WTC11 (cell line): ENCODE results near the gene B9D2.

Source experiments
- CREB1 ChIP-seq: sonication (generic); formaldehyde crosslinking; IDR thresholded peaks from 2 replicates; pipeline ENCODE4 v1.8.0; 2023; ENCODE audit warnings: mild to moderate bottlenecking, missing genetic modification reagents
- CTCF ChIP-seq: fragments of 200-600 bp; IDR thresholded peaks from 2 replicates; pipeline ENCODE4 v1.8.0; 2022; ENCODE audit warnings: antibody characterized with exemption
- FOXP1 ChIP-seq: sonication (generic); formaldehyde crosslinking; IDR thresholded peaks from 2 replicates; pipeline ENCODE4 v1.8.0; 2022; ENCODE audit warnings: missing genetic modification reagents, mild to moderate bottlenecking, moderate library complexity, borderline replicate concordance
- TCF7 ChIP-seq: sonication (generic); formaldehyde crosslinking; IDR thresholded peaks from 2 replicates; pipeline ENCODE4 v1.8.0; 2022; ENCODE audit warnings: mild to moderate bottlenecking, low read depth, missing genetic modification reagents, moderate library complexity
- ZNF423 ChIP-seq: fragments of 250-450 bp; sonication (Bioruptor Pico); IDR thresholded peaks from 2 replicates; pipeline ENCODE4 v2.1.2; 2022; ENCODE audit warnings: mild to moderate bottlenecking, moderate library complexity
- TF ChIP-seq, protein P1 (sequence below): sonication (generic); formaldehyde crosslinking; IDR thresholded peaks from 2 replicates; pipeline ENCODE4 v1.8.0; 2023; ENCODE audit warnings: missing genetic modification reagents, mild to moderate bottlenecking, borderline replicate concordance
- TF ChIP-seq, protein P2 (sequence below): sonication (generic); formaldehyde crosslinking; IDR thresholded peaks from 2 replicates; pipeline ENCODE4 v1.8.0; 2023; ENCODE audit warnings: missing genetic modification reagents

DNA sequence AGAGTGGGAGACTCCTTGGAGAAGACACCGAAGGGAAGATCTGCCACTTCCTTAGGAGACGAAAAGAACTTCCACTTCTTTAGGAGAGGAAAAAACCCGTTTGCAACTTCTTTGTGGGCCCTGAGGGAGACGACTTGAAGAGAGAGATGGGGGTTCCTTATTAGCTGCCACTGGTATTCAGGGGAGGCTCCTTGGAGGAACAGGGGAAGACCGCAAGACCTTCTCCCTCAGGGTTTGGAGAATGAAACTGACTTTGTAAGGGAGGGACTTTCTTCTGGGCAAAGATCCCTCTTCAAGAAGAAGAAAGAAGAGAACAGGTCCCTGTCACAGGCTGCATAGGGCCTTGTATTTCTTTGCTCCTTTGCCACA, 34.1 kb upstream of the B9D2 start:
- TF ChIP-seq, protein P1, sequence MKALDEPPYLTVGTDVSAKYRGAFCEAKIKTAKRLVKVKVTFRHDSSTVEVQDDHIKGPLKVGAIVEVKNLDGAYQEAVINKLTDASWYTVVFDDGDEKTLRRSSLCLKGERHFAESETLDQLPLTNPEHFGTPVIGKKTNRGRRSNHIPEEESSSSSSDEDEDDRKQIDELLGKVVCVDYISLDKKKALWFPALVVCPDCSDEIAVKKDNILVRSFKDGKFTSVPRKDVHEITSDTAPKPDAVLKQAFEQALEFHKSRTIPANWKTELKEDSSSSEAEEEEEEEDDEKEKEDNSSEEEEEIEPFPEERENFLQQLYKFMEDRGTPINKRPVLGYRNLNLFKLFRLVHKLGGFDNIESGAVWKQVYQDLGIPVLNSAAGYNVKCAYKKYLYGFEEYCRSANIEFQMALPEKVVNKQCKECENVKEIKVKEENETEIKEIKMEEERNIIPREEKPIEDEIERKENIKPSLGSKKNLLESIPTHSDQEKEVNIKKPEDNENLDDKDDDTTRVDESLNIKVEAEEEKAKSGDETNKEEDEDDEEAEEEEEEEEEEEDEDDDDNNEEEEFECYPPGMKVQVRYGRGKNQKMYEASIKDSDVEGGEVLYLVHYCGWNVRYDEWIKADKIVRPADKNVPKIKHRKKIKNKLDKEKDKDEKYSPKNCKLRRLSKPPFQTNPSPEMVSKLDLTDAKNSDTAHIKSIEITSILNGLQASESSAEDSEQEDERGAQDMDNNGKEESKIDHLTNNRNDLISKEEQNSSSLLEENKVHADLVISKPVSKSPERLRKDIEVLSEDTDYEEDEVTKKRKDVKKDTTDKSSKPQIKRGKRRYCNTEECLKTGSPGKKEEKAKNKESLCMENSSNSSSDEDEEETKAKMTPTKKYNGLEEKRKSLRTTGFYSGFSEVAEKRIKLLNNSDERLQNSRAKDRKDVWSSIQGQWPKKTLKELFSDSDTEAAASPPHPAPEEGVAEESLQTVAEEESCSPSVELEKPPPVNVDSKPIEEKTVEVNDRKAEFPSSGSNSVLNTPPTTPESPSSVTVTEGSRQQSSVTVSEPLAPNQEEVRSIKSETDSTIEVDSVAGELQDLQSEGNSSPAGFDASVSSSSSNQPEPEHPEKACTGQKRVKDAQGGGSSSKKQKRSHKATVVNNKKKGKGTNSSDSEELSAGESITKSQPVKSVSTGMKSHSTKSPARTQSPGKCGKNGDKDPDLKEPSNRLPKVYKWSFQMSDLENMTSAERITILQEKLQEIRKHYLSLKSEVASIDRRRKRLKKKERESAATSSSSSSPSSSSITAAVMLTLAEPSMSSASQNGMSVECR (CRISPR knock-in tag) = no peak
- no peak for TF ChIP-seq CTCF
- TF ChIP-seq FOXP1 (CRISPR knock-in tag) = no peak
- TF ChIP-seq CREB1 = no peak
- no peak for TF ChIP-seq ZNF423 (CRISPR knock-in tag)
- TF ChIP-seq TCF7 = no peak
- TF ChIP-seq, protein P2, sequence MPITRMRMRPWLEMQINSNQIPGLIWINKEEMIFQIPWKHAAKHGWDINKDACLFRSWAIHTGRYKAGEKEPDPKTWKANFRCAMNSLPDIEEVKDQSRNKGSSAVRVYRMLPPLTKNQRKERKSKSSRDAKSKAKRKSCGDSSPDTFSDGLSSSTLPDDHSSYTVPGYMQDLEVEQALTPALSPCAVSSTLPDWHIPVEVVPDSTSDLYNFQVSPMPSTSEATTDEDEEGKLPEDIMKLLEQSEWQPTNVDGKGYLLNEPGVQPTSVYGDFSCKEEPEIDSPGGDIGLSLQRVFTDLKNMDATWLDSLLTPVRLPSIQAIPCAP = no peak
